ENCODE measurements around the gene THSD1.
"Not testable (repeated sequence)": the region's sequence is repeated elsewhere in the genome, so short reads cannot be mapped to it uniquely, and the experiment has no call there.

THSD1 gene

DNA sequence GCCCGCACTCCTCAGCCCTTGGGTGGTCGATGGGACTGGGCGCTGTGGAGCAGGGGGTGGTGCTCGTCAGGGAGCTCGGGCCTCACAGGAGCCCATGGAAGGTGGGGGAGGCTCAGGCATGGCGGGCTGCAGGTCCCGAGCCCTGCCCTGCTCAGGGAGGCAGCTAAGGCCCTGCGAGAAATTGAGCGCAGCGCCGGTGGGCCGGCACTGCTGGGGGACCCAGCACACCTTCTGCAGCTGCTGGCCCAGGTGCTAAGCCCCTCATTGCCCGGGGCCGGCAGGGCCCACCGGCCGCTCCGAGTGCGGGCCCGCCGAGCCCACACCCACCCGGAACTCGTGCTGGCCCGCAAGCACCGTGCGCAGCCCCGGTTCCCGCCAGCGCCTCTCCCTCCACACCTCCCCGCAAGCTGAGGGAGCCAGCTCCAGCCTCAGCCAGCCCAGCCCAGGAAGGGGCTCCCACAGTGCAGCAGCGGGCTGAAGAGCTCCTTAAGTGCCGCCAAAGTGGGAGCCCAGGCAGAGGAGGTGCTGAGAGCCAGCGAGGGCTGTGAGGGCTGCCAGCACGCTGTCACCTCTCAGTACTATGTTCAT lies 2.2 kb upstream of the THSD1 start:
- not testable (repeated sequence) for H3K36me3 ChIP-seq (ENCODE audit: control insufficient read depth, insufficient read depth, low read length); H3K27ac ChIP-seq (ENCODE audit: low read depth, low read length); H3K4me3 ChIP-seq (ENCODE audit: low read depth, low read length); H3K9me3 ChIP-seq (ENCODE audit: control insufficient read depth, insufficient read depth, low read depth, low read length); H3K4me1 ChIP-seq (ENCODE audit: control insufficient read depth, insufficient read depth, low read length); H3K9ac ChIP-seq (ENCODE audit: low read length)
- peaks cover 35% of the 10 kb centered on the region for H3K27me3 ChIP-seq (ENCODE audit: control insufficient read depth, insufficient read depth, low read length)

DNA sequence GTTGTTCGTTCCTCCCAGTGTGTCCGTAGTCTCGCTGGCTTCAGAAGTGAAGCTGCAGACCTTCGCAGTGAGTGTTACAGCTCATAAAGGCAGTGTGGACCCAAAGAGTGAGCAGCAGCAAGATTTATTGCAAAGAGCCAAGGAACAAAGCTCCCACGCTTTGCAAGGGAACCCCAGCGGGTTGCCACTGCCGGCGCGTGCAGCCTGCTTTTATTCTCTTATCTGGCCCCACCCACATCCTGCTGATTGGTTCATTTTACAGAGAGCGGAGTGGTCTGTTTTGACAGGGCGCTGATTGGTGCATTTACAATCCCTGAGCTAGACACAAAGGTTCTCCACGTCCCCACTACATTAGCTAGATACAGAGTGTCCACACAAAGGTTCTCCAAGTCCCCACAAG lies 1.5 kb upstream of the THSD1 start:
- H3K9ac ChIP-seq (ENCODE audit: low read length); H3K36me3 ChIP-seq (ENCODE audit: control insufficient read depth, insufficient read depth, low read length); H3K9me3 ChIP-seq (ENCODE audit: control insufficient read depth, insufficient read depth, low read depth, low read length); H3K4me1 ChIP-seq (ENCODE audit: control insufficient read depth, insufficient read depth, low read length); H3K4me3 ChIP-seq (ENCODE audit: low read depth, low read length); H3K27ac ChIP-seq (ENCODE audit: low read depth, low read length): not testable (repeated sequence)
- H3K27me3 ChIP-seq (ENCODE audit: control insufficient read depth, insufficient read depth, low read length), result peaks cover 35% of the 10 kb centered on the region

DNA sequence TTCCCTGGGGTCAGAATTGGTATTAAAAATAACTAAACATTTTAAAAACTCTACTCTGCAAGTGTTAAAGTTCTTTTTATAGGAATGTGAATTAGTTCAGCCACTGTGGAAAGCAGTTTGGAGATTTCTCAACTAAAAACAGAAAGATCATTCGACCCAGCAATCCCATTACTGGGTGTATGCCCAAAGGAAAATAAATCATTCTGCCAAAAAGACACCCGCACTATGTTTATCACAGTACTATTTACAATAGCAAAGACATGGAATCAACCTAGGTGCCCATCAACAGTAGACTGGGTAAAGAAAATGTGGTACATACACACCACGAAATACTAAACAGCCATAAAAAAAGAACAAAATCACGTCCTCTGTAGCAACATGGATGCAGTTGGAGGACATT lies 657 bp upstream of the THSD1 start:
- Histone ChIP-seq H3K9ac (ENCODE audit: low read length) (no peak overlapping the region), H3K27me3 (ENCODE audit: control insufficient read depth, insufficient read depth, low read length) (peaks cover 35% of the 10 kb centered on the region), H3K9me3 (ENCODE audit: control insufficient read depth, insufficient read depth, low read depth, low read length) (no peaks in the 10 kb centered on the region), H3K27ac (ENCODE audit: low read depth, low read length) (no peak overlapping the region), H3K36me3 (ENCODE audit: control insufficient read depth, insufficient read depth, low read length) (no peaks in the 10 kb centered on the region), H3K4me1 (ENCODE audit: control insufficient read depth, insufficient read depth, low read length) (no peaks in the 10 kb centered on the region), H3K4me3 (ENCODE audit: low read depth, low read length) (peak overlapping the region; percentile 70)

DNA sequence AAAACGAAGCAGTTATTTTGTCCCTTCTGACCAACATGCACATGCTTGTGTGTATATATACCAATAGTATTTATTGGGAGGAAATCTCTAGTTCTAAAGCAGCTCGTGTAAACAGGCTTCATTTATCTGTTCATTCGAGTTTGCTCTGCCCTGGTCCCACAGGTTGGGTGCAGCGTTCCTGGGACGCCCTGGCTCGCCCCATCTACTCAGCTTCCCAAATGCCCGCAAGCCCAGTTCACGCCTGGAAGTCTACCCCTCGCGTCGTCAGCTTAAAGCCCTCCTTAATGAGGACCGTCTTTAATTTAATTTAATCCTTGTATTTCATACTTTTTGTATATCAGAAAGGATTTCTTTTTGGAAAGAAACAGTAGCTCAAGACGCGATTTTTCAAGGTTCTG lies 604 bp downstream of the THSD1 start:
- H3K9ac ChIP-seq (ENCODE audit: low read length), result no peak overlapping the region
- H3K27me3 ChIP-seq (ENCODE audit: control insufficient read depth, insufficient read depth, low read length), result peaks cover 35% of the 10 kb centered on the region
- no peaks in the 10 kb centered on the region for H3K36me3 ChIP-seq (ENCODE audit: control insufficient read depth, insufficient read depth, low read length)
- no peaks in the 10 kb centered on the region for H3K4me1 ChIP-seq (ENCODE audit: control insufficient read depth, insufficient read depth, low read length)
- H3K9me3 ChIP-seq (ENCODE audit: control insufficient read depth, insufficient read depth, low read depth, low read length), result no peaks in the 10 kb centered on the region
- peak overlapping the region; percentile 70 for H3K4me3 ChIP-seq (ENCODE audit: low read depth, low read length)
- no peak overlapping the region for H3K27ac ChIP-seq (ENCODE audit: low read depth, low read length)

DNA sequence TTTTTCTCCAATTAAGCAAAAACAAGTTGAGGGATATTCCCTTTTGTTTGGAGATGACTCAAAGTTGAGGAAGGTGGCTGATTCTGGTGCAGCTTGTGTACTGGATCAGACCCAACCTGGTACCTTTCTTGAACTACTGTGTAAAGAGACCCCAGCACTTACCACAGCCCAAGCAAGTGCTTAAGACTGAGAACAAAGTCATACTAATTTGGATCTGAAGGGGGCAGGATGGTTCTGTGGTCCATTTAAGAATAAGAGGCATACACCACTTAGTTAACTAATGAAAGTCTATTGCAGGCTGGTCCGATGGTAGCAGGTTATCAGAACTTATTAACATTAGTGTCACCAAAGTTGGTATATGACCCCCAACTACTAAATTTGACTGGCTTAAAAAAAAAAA lies 6.3 kb downstream of the THSD1 start:
- Histone ChIP-seq H3K4me1 (ENCODE audit: control insufficient read depth, insufficient read depth, low read length) (no peaks in the 10 kb centered on the region), H3K27me3 (ENCODE audit: control insufficient read depth, insufficient read depth, low read length) (peaks cover 9% of the 10 kb centered on the region), H3K4me3 (ENCODE audit: low read depth, low read length) (no peak overlapping the region), H3K36me3 (ENCODE audit: control insufficient read depth, insufficient read depth, low read length) (no peaks in the 10 kb centered on the region), H3K27ac (ENCODE audit: low read depth, low read length) (no peak overlapping the region), H3K9ac (ENCODE audit: low read length) (no peak overlapping the region), H3K9me3 (ENCODE audit: control insufficient read depth, insufficient read depth, low read depth, low read length) (no peaks in the 10 kb centered on the region)

DNA sequence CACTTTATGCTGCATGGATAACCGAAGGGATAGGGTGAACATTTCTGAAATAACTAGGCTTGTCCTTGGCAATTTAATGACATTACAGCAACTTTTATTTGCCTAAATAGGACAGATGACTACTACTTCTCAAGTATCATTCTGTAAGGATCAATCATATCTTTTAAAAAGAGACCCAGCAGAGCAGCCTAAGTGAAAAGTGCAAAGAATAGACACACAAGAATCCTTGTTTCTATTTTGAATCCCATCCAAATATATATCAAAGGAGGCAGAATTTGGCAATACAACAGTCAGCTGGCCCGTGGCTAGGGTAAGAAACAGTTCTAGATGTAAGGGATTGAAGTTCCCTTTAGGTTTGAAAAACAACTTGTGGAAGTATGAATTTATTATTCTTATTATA lies 6.9 kb downstream of the THSD1 start:
- H3K4me3 ChIP-seq (ENCODE audit: low read depth, low read length), result no peak overlapping the region
- no peaks in the 10 kb centered on the region for H3K4me1 ChIP-seq (ENCODE audit: control insufficient read depth, insufficient read depth, low read length)
- H3K9ac ChIP-seq (ENCODE audit: low read length), result no peak overlapping the region
- H3K27me3 ChIP-seq (ENCODE audit: control insufficient read depth, insufficient read depth, low read length), result peaks cover 3% of the 10 kb centered on the region
- no peaks in the 10 kb centered on the region for H3K36me3 ChIP-seq (ENCODE audit: control insufficient read depth, insufficient read depth, low read length)
- H3K9me3 ChIP-seq (ENCODE audit: control insufficient read depth, insufficient read depth, low read depth, low read length), result no peaks in the 10 kb centered on the region
- H3K27ac ChIP-seq (ENCODE audit: low read depth, low read length), result no peak overlapping the region

DNA sequence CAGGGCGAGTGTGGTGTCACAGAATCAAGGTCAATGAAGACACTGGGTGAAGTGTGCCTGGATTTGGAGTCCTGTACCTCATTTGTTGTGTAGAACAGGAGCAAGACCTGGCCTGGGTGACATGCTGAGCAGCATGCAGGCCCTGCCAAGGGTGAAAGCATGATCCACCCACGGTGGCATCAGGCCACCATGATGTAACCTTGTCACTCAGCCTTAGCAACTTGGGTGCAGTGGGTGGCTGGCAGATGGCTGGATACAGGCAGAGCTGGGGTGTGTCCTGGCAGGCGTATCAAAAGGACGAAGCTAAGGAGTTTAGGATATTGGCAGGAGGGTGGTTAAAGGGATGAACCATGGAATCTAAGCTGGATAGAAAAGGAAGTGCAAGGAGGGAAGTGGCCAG lies 10.3 kb downstream of the THSD1 start:
- Histone ChIP-seq H3K27ac (ENCODE audit: low read depth, low read length) (no peak overlapping the region), H3K27me3 (ENCODE audit: control insufficient read depth, insufficient read depth, low read length) (no peaks in the 10 kb centered on the region; the same call in 1 of the 2 replicates), H3K4me1 (ENCODE audit: control insufficient read depth, insufficient read depth, low read length) (no peaks in the 10 kb centered on the region), H3K9ac (ENCODE audit: low read length) (no peak overlapping the region), H3K36me3 (ENCODE audit: control insufficient read depth, insufficient read depth, low read length) (no peaks in the 10 kb centered on the region), H3K4me3 (ENCODE audit: low read depth, low read length) (no peak overlapping the region), H3K9me3 (ENCODE audit: control insufficient read depth, insufficient read depth, low read depth, low read length) (no peaks in the 10 kb centered on the region)

DNA sequence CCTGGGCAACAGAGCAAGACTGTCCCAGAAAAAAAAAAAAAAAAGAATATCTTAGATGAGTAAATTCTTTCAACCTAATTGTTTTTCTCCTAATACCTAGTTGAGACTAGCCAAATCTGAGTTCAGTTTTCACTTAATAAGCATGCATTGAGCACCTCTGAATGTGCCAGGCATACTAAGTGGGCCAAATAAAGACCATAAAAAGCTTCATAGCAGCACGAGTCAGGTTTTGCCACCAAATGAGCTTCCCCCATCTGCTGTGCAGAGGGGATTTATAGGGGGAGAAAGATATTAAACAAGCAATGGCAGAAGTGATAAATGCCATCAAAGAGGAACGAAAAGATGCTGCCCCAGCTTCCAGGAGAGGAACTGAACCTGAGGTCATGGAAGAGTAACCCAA lies 11.4 kb downstream of the THSD1 start:
- no peak overlapping the region for H3K4me3 ChIP-seq (ENCODE audit: low read depth, low read length)

DNA sequence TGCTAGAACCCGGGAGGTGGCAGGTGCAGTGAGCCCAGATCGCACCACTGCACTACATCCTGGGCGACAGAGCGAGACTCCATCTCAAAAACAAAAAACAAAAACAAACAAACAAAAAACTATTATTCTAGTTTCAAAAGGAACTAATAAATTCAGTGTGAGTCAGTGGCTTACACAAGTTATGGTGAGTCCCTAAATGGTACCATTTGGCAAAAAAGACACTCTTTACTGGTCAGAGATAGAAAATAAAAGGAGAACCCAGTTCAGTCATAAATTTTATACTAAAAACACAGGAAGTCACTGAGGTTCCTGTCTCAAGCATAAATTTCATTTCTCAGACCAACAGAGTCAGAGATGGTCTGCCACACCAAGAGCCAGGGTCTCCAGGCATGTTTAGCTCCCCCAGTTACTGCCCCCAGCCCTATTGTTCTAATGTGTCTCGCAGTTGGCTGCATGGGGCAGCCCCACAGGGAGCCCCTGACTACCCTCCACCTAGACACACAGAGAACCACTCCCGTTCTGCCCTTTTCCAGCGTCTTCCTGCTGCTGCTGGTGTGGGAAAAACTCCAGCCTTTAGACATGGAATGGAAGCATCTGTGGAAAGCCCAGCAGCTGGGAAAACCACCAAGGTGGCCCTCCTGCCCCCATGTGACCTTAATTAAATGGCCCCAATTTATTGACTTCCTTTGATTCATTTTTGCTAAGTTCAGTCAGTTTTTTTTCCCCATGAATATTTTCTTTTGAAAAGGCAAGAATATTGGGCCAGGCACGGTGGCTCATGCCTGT lies 12.2 kb downstream of the THSD1 start:
- no peak overlapping the region for H3K4me3 ChIP-seq (ENCODE audit: low read depth, low read length)
- H3K27ac ChIP-seq (ENCODE audit: low read depth, low read length), result no peak overlapping the region
- H3K9me3 ChIP-seq (ENCODE audit: control insufficient read depth, insufficient read depth, low read depth, low read length), result no peaks in the 10 kb centered on the region
- H3K27me3 ChIP-seq (ENCODE audit: control insufficient read depth, insufficient read depth, low read length), result no peaks in the 10 kb centered on the region; the same call in 1 of the 2 replicates
- no peak overlapping the region for H3K9ac ChIP-seq (ENCODE audit: low read length)
- no peaks in the 10 kb centered on the region for H3K4me1 ChIP-seq (ENCODE audit: control insufficient read depth, insufficient read depth, low read length)
- H3K36me3 ChIP-seq (ENCODE audit: control insufficient read depth, insufficient read depth, low read length), result no peaks in the 10 kb centered on the region

More for the DNA sequence above, 11.4 kb downstream of the THSD1 start:
- H3K9me3 ChIP-seq (ENCODE audit: control insufficient read depth, insufficient read depth, low read depth, low read length), result no peaks in the 10 kb centered on the region
- H3K27me3 ChIP-seq (ENCODE audit: control insufficient read depth, insufficient read depth, low read length), result no peaks in the 10 kb centered on the region; the same call in 1 of the 2 replicates
- no peaks in the 10 kb centered on the region for H3K4me1 ChIP-seq (ENCODE audit: control insufficient read depth, insufficient read depth, low read length)
- no peaks in the 10 kb centered on the region for H3K36me3 ChIP-seq (ENCODE audit: control insufficient read depth, insufficient read depth, low read length)
- H3K27ac ChIP-seq (ENCODE audit: low read depth, low read length), result no peak overlapping the region
- H3K9ac ChIP-seq (ENCODE audit: low read length), result no peak overlapping the region

DNA sequence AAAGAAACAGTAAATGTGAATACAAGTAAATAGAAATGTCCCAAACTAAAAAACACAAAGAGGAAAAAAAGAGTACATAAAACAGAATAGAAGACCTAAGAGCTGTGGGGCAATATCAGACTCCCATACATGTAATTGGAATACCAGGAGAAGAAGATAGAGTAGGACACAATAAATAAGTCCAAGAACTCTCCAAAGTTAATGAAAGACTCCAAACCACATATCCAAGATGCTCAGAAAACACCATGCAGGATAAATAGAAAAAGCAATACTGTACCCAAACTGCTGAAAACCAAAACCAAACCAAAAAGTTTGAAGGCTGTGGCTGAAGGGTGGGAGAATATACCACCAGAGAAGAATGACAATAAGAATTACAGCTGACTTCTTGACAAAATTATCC lies 18.3 kb downstream of the THSD1 start:
- no peaks in the 10 kb centered on the region for H3K4me1 ChIP-seq (ENCODE audit: control insufficient read depth, insufficient read depth, low read length)
- H3K9me3 ChIP-seq (ENCODE audit: control insufficient read depth, insufficient read depth, low read depth, low read length), result no peaks in the 10 kb centered on the region
- H3K27me3 ChIP-seq (ENCODE audit: control insufficient read depth, insufficient read depth, low read length), result no peaks in the 10 kb centered on the region
- H3K4me3 ChIP-seq (ENCODE audit: low read depth, low read length), result no peak overlapping the region
- H3K9ac ChIP-seq (ENCODE audit: low read length), result no peak overlapping the region
- no peaks in the 10 kb centered on the region for H3K36me3 ChIP-seq (ENCODE audit: control insufficient read depth, insufficient read depth, low read length)
- no peak overlapping the region for H3K27ac ChIP-seq (ENCODE audit: low read depth, low read length)

DNA sequence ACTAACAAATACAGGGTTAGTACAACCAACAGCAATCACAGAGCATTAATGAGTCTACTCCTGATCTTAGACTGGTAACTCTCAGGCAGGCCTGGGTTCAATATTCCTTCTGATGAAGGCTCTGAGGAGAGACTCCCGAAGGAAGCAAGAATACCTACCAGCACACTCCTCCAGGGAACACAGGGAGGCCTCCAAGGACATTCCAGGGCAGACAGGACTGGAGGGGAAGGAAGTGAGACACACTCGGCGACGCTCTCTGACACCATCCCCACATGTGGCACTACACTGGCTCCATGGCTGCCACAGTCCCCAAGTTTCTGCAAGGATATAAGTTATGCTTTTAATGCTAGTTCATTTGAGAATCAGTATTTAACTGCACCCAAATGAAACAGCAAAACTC lies 20.1 kb downstream of the THSD1 start:
- Histone ChIP-seq H3K36me3 (ENCODE audit: control insufficient read depth, insufficient read depth, low read length) (no peaks in the 10 kb centered on the region), H3K9ac (ENCODE audit: low read length) (no peak overlapping the region), H3K27ac (ENCODE audit: low read depth, low read length) (no peak overlapping the region), H3K9me3 (ENCODE audit: control insufficient read depth, insufficient read depth, low read depth, low read length) (no peaks in the 10 kb centered on the region), H3K4me3 (ENCODE audit: low read depth, low read length) (no peak overlapping the region), H3K4me1 (ENCODE audit: control insufficient read depth, insufficient read depth, low read length) (no peaks in the 10 kb centered on the region), H3K27me3 (ENCODE audit: control insufficient read depth, insufficient read depth, low read length) (no peaks in the 10 kb centered on the region)

Data from HUES6 (cell line).